ENCODE measurements around the gene DIDO1.
"Not testable (repeated sequence)": the region's sequence is repeated elsewhere in the genome, so short reads cannot be mapped to it uniquely, and the experiment has no call there.

Gene DIDO1

DNA sequence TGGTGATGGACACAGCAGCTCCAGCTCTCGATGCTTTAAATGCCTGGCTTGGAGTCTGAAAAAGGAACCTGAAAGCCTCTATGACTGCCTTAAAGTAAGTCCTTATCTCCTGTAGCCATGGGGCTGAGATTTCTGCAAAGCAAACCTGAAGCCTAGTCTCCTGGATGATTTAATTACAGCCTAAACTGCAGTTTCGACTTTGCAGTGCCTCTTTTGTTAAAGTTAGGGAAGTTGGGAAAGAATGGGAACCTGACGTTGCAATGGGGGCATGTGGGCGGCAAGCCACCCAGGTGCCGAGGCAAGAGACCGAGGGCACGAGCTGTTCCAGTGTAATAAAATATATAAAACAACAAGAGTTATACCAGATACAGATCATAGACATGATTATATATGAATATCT, 53.0 kb downstream of the DIDO1 start:
- Mint-ChIP-seq H3K27ac (no peak overlapping the region), H3K4me3 (no peak overlapping the region), H3K4me1 (ENCODE audit: low read depth) (peaks cover 15% of the 10 kb centered on the region), H3K27me3 (ENCODE audit: low read depth) (peaks cover 3% of the 10 kb centered on the region), H3K36me3 (ENCODE audit: low read depth) (no peaks in the 10 kb centered on the region), H3K9me3 (no peaks in the 10 kb centered on the region)

DNA sequence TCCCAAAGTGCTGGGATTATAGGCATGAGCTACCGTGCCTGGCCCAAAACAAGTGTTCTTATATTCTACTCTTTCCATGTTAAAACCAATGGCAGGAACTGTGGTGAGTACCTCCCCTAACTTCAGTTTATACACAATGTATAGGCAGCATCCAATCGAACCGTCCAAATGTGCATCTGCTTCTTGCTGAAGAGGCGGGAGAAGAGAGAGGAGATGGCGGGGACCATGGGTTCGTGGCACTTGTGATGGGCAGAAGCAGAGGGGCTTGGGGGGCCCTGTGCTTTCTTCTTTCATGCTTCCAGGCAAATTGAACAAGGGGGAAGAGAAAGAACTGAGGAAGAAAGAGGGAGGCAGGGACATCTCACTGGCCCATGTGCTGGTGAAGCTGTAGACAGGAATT, 53.4 kb downstream of the DIDO1 start:
- H3K27me3 Mint-ChIP-seq (ENCODE audit: low read depth), result peaks cover 5% of the 10 kb centered on the region
- peaks cover 13% of the 10 kb centered on the region for H3K4me1 Mint-ChIP-seq (ENCODE audit: low read depth)
- H3K27ac Mint-ChIP-seq, result no peak overlapping the region
- H3K4me3 Mint-ChIP-seq, result no peak overlapping the region
- H3K9me3 Mint-ChIP-seq, result no peaks in the 10 kb centered on the region
- no peaks in the 10 kb centered on the region for H3K36me3 Mint-ChIP-seq (ENCODE audit: low read depth)

DNA sequence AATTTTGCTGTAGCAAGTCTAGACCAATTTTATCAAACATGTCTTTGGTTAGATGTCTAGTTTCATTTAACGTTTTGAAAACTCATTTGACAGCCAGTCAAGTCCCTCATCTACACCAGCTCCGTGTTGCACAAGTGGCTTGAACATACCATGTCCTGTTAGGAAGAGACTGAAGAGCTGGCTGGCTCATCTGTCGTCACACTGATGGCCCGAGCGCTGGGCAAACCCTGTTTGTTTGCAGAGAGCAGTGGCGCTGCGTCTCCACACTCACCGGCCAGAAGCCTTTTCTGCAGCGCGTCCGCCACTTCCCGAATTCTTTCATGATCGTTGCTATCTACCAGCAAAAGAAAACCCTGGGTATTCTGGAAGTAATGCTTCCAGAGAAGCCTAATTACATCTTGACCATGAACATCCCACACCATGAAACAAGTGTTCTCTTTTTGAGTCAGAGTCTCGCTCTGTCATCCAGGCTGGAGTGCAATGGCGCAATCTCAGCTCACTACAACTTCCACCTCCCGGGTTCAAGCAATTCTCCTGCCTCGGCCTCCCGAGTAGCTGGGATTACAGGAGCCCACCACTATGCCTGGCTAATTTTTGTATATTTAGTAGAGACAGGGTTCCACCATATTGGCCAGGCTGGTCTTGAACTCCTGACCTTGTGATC, 54.0 kb downstream of the DIDO1 start:
- Mint-ChIP-seq H3K4me3 (no peak overlapping the region), H3K27me3 (ENCODE audit: low read depth) (peaks cover 6% of the 10 kb centered on the region), H3K9me3 (no peaks in the 10 kb centered on the region), H3K27ac (no peak overlapping the region), H3K4me1 (ENCODE audit: low read depth) (peaks cover 13% of the 10 kb centered on the region), H3K36me3 (ENCODE audit: low read depth) (no peaks in the 10 kb centered on the region)

DNA sequence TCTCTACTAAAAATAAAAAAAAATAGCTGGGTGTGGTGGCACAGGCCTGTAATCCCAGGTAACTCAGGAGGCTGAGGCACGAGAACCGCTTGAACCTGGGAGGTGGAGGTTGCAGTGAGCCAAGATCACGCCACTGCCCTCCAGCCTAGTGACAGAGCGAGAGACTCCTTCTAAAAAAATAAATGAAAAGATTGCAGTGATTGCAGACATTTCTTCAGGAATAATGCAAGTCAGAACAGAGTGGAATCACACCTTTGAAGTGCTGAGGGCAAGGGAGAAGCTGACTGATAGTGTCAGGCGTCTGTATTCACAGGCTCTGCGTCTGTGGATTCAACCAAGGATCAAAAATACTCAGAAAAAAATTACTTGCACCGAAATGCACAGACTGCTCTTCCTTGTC, 62.1 kb downstream of the DIDO1 start:
- Mint-ChIP-seq H3K4me3 (no peak overlapping the region), H3K9me3 (no peaks in the 10 kb centered on the region), H3K27me3 (ENCODE audit: low read depth) (peaks cover 34% of the 10 kb centered on the region), H3K4me1 (ENCODE audit: low read depth) (peaks cover 9% of the 10 kb centered on the region), H3K36me3 (ENCODE audit: low read depth) (peaks cover 3% of the 10 kb centered on the region), H3K27ac (no peak overlapping the region)

DNA sequence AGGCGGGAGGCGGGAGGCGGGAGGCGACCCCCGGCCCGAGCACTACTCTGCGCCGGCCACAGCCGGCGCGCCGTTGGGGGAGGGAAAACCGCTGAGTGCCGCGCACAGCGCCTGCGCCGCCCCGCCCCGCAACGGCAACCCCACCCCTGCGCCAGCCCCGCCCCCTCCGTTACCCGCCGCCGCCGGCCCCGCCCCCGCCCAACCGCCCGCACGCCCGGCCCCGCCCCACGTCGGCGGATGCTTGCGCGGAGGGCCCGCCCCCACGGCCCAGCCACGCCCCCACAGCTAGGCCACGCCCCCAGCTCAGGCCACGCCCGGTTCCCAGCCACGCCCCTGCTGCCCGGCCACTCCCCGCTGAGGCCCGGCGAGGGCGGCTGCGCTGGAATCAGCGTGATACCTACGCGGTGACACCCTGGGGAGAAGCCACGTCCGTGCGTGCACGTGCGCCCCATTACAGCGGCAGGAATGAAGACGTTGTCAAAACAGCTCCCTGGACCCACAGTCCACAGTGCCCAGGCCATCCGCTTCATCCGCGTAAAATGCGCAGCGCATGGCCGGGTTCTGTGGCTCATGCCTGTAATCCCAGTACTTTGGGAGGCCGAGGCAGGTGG, 64.5 kb downstream of the DIDO1 start, which contains the start of gene TCFL5:
Gene TCFL5 (minus strand): TSS at position 97 of the 611 bp plus-strand sequence. CDS start 152 bp downstream, outside the sequence.
- Mint-ChIP-seq H3K27me3 (ENCODE audit: low read depth) (peaks cover 31% of the 10 kb centered on the region), H3K27ac (peak within 1 kb of the TSS; percentile 62), H3K36me3 (ENCODE audit: low read depth) (peaks cover 3% of the 10 kb centered on the region), H3K4me1 (ENCODE audit: low read depth) (peaks cover 12% of the 10 kb centered on the region), H3K4me3 (peak within 1 kb of the TSS; percentile 45), H3K9me3 (no peaks in the 10 kb centered on the region)

DNA sequence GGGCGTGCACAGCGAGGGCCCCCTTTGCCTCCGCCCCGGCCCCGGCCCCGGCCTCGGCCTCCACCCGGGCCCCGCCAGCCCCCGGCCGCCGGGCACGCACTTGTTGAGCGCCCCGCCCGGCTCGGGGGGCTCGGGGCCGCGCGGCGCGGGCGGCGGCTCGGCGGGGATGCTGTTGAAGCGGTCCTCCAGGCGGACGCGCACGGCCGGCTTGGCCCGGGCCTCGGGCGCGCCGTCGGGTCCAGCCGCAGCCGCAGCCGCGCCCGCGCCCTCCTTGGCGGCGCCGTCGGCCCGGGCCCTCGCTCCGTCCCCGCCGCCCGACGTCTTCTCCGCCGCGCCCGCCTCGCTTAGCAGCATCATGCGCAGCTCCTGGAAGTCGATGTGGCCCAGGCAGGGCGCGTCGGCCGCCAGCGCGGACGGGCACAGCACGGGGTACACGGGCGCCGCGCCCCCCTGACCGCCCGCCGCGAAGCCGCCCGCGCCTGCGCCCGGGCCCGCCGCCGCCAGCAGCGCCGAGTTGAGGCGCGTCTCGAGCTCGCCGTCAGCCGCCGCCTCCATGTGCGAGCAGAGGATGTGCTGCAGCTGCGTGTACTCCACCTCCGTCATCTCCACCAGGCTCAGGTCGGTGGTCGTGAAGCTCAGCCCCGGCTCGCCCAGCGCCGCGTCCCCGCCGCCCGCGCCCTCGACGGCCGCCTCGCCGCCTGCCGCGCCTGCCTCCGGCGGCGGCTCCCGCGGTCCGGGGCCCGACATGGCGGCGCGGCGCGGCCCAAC, 65.2 kb downstream of the DIDO1 start:
- peaks cover 12% of the 10 kb centered on the region for H3K4me1 Mint-ChIP-seq (ENCODE audit: low read depth)
- no peak overlapping the region for H3K4me3 Mint-ChIP-seq
- H3K9me3 Mint-ChIP-seq, result no peaks in the 10 kb centered on the region
- no peak overlapping the region for H3K27ac Mint-ChIP-seq
- H3K36me3 Mint-ChIP-seq (ENCODE audit: low read depth), result peaks cover 3% of the 10 kb centered on the region
- H3K27me3 Mint-ChIP-seq (ENCODE audit: low read depth), result peaks cover 31% of the 10 kb centered on the region

DNA sequence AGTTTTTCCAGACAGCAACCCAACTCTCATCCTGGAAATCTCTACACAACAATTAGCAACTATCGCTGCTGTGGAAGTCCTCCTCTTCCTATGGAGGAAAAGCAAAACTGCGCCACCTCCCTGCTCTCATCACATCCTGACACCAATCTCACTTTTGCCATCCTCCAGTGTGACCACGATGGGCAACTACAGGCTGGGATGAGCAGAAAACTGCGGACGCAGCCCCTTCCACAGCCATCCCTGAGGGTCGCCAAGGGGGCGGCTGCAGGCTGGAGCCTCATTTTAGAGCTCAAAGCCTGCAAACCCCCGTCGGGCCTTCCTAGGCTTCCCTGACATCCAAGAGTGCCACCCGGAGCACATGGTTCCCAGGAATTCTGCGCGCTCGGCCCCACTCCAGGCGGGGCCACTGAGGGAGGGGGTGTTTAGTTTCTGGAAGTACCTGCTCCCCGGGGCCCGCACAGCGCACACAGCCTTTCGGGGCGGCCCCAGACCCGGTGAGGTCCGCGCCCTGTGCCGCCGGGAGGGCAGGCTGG, 65.8 kb downstream of the DIDO1 start:
- Mint-ChIP-seq H3K9me3 (no peaks in the 10 kb centered on the region), H3K27me3 (ENCODE audit: low read depth) (peaks cover 31% of the 10 kb centered on the region), H3K4me3 (peak overlapping the region; percentile 44), H3K36me3 (ENCODE audit: low read depth) (peaks cover 3% of the 10 kb centered on the region), H3K4me1 (ENCODE audit: low read depth) (peaks cover 12% of the 10 kb centered on the region), H3K27ac (no peak overlapping the region)

DNA sequence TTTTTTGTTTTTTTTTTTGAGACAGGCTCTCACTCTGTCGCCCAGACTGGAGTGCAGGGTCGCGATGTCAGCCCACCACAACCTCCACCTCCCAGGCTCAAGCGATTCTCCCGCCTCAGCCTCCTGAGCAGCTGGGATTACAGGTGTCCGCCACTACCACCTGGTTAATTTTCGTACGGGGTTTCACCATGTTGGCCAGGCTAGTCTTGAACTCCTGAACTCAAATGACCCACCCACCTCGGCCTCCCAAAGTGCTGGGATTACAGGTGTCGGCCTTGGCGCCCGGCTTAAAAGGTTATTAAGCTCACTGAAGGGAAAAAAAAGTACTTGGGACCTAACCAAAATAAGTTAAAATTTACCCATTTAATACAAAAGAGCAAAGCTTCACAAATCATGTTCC, 66.6 kb downstream of the DIDO1 start:
- no peak overlapping the region for H3K27ac Mint-ChIP-seq
- peaks cover 25% of the 10 kb centered on the region for H3K27me3 Mint-ChIP-seq (ENCODE audit: low read depth)
- H3K4me1 Mint-ChIP-seq (ENCODE audit: low read depth), result peaks cover 12% of the 10 kb centered on the region
- H3K36me3 Mint-ChIP-seq (ENCODE audit: low read depth), result peaks cover 5% of the 10 kb centered on the region
- H3K4me3 Mint-ChIP-seq, result peak overlapping the region; percentile 44
- no peaks in the 10 kb centered on the region for H3K9me3 Mint-ChIP-seq

DNA sequence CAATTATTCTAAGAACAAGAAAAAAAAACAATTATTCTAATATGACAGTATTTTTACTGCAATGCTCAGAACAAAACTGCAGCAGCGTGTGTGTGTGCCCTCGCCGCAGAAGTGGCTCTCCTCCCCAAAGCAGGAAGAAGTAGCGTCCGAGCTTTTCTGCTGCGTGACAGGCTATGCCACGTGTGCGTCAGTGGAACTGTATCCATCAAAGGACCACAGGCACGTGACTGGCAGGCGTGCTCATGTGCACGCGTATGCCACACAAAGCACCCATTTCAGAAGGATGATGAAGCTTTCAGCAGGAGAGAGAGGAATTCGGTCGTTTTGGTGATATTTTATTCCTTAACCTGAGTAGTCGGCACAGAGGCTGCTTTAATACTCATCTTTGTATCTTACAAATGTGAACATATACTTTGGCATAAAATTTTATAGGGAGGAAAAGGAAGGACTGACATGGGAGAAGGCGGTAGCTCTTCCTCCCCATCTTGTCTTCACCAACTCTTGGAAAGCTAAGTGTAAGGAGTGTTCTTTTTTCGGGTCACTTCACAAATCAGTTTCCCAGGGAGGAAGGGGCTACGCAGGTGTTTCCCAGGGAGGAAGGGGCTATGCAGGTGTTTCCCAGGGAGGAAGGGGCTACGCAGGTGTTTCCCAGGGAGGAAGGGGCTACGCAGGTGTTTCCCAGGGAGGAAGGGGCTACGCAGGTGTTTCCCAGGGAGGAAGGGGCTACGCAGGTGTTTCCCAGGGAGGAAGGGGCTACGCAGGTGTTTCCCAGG, 68.1 kb downstream of the DIDO1 start:
- no peak overlapping the region for H3K27ac Mint-ChIP-seq
- H3K36me3 Mint-ChIP-seq (ENCODE audit: low read depth), result peaks cover 5% of the 10 kb centered on the region
- H3K27me3 Mint-ChIP-seq (ENCODE audit: low read depth), result peaks cover 25% of the 10 kb centered on the region
- no peaks in the 10 kb centered on the region for H3K9me3 Mint-ChIP-seq
- no peak overlapping the region for H3K4me3 Mint-ChIP-seq
- H3K4me1 Mint-ChIP-seq (ENCODE audit: low read depth), result peaks cover 12% of the 10 kb centered on the region

DNA sequence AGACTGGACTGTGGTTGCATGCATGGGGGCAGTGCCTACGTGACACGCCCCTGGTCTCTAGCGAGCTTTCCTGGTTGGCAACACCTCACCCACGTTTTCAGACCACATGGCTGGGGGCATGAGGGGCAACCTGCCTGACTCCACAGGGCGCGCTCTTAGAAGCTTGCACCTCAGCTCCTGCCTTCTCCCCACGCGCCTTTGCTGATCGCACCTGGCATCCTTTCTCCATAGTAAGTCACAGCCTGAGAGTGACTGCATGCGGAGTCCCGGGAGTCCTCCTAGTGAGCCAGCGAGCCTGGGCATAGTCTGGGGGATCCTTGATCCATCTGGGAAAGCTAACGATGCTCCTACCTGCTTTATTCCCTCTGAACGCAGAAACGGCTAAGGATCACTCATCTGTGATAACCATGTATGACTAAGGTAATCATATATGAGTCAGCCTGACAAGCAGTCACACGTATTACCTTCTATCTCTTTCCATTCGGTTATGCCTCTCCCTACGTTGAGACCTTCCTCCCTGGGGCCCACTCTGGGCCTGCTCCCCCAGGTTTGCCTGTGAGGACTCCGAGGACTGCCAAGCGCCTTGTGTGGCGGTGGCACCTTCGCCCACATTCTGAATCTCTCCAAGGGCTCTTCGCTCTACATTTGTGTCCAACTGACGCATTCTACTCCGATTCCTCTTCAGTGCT, 69.2 kb downstream of the DIDO1 start:
- Mint-ChIP-seq H3K36me3 (ENCODE audit: low read depth) (peaks cover 5% of the 10 kb centered on the region), H3K9me3 (no peaks in the 10 kb centered on the region), H3K4me3 (no peak overlapping the region), H3K27ac (no peak overlapping the region), H3K4me1 (ENCODE audit: low read depth) (peaks cover 11% of the 10 kb centered on the region), H3K27me3 (ENCODE audit: low read depth) (peaks cover 19% of the 10 kb centered on the region)

DNA sequence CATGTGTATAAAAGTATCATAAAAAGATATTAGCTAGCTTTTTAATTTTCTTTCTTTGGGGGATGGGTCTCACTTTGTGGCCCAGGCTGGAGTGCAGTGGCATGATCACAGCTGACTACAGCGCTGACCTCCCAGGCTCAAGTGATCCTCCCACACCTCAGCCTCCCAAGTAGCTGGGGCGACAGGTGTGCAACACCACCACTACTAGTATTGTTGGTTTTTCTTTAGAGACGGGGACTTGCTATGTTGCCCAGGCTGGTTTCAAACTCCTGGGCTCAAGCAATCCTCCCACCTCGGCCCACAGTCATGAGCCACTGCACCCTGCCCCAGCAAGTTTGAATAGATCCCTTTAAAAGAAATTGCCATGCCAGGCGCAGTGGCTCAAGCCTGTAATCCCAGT, 71.2 kb downstream of the DIDO1 start:
- no peaks in the 10 kb centered on the region for H3K9me3 Mint-ChIP-seq
- no peak overlapping the region for H3K4me3 Mint-ChIP-seq
- H3K4me1 Mint-ChIP-seq (ENCODE audit: low read depth), result peaks cover 5% of the 10 kb centered on the region
- peaks cover 12% of the 10 kb centered on the region for H3K27me3 Mint-ChIP-seq (ENCODE audit: low read depth)
- H3K36me3 Mint-ChIP-seq (ENCODE audit: low read depth), result peaks cover 3% of the 10 kb centered on the region
- no peak overlapping the region for H3K27ac Mint-ChIP-seq

DNA sequence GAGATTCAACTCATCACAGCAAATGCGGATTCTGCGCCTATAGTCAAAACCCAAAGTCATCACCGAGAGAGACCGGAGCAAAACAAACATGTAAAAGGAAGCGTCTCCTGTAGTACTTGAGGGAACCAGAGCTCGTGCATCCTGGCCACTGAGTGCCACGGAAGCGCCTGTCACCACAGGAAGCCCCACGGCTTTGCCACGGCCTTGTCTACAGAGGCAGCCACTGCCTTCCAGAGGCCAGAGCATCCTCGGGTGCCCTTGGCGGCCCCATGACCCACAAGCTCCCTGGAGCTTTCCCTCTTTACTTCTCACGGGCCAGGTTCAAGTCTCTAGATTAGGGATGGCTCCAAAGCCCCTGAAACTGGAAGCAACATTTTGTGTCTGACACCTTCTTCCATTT, 72.2 kb downstream of the DIDO1 start:
- H3K9me3 Mint-ChIP-seq, result no peaks in the 10 kb centered on the region
- H3K36me3 Mint-ChIP-seq (ENCODE audit: low read depth), result peaks cover 2% of the 10 kb centered on the region
- H3K27me3 Mint-ChIP-seq (ENCODE audit: low read depth), result peaks cover 2% of the 10 kb centered on the region
- no peak overlapping the region for H3K27ac Mint-ChIP-seq
- peaks cover 2% of the 10 kb centered on the region for H3K4me1 Mint-ChIP-seq (ENCODE audit: low read depth)
- H3K4me3 Mint-ChIP-seq, result no peak overlapping the region

DNA sequence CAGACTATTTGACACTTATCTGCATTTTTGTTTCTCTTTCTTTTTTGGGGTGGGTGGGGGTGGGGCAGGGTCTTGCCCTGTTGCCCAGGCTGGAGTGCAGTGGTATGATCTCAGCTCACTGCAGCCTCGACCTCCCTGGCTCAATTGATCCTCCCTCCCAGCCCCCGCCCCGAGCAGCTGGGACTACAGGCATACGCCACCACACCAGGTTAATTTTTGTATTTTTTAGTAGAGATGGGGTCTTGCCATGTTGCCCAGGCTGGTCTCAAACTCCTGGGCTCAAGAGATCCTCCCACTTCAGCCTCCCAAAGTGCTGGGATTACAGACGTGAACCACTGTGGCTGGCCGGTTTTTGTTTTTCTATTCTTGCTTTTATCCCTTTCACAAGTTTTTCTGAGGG, 73.0 kb downstream of the DIDO1 start:
- not testable (repeated sequence) for H3K9me3 Mint-ChIP-seq; H3K4me3 Mint-ChIP-seq; H3K36me3 Mint-ChIP-seq (ENCODE audit: low read depth); H3K27ac Mint-ChIP-seq; H3K4me1 Mint-ChIP-seq (ENCODE audit: low read depth); H3K27me3 Mint-ChIP-seq (ENCODE audit: low read depth)

DNA sequence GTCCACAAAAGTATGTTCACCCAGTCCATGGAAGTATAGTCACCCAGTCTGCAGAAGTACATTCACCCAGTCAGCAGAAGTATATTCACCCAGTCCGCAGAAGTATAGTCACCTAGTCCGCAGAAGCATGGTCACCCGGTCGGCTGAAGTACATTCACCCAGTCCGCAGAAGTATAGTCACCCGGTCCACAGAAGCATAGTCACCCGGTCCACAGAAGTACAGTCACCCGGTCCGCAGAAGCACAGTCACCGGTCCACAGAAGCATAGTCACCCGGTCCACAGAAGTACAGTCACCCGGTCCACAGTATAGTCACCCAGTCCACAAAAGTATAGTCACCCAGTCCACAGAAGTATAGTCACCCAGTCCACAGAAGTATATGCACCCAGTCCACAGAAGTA, 73.5 kb downstream of the DIDO1 start:
- no peaks in the 10 kb centered on the region for H3K4me1 Mint-ChIP-seq (ENCODE audit: low read depth)
- no peak overlapping the region for H3K4me3 Mint-ChIP-seq
- no peak overlapping the region for H3K27ac Mint-ChIP-seq
- no peaks in the 10 kb centered on the region for H3K9me3 Mint-ChIP-seq
- no peaks in the 10 kb centered on the region for H3K27me3 Mint-ChIP-seq (ENCODE audit: low read depth)
- H3K36me3 Mint-ChIP-seq (ENCODE audit: low read depth), result peaks cover 2% of the 10 kb centered on the region
